Islet of Langerhans (tissue), 1 donor: ENCODE results near the gene RAB17.

Experiments
- FAIRE-seq: peaks from one replicate; lab custom pipeline; 2011; peaks lifted over from hg19 to GRCh38; lab: Jason Lieb, UNC

Gene RAB17

GRCh38 chr2:237558961-237559641 lies 31.4 kb downstream of the RAB17 start:
- FAIRE-seq, result no peak

GRCh38 chr2:237557633-237558015 lies 32.9 kb downstream of the RAB17 start:
- FAIRE-seq, result no peak

- FAIRE-seq, result no peak
Measured at GRCh38 chr2:237556773-237557632, 33.5 kb downstream of the RAB17 start.

- FAIRE-seq, result no peak
Measured at GRCh38 chr2:237555560-237555959, 35.0 kb downstream of the RAB17 start.

- FAIRE-seq, result no peak
Measured at GRCh38 chr2:237553948-237554347, 36.6 kb downstream of the RAB17 start.

GRCh38 chr2:237552908-237553307 lies 37.6 kb downstream of the RAB17 start:
- no peak for FAIRE-seq

GRCh38 chr2:237551071-237551574 lies 39.4 kb downstream of the RAB17 start:
- no peak for FAIRE-seq

- no peak for FAIRE-seq
Measured at GRCh38 chr2:237549643-237550415, 40.7 kb downstream of the RAB17 start.

GRCh38 chr2:237549216-237549615 lies 41.3 kb downstream of the RAB17 start:
- FAIRE-seq, result no peak

GRCh38 chr2:237547841-237548416 lies 42.6 kb downstream of the RAB17 start:
- FAIRE-seq, result no peak

- FAIRE-seq, result no peak
Measured at GRCh38 chr2:237546876-237547395, 43.6 kb downstream of the RAB17 start.

GRCh38 chr2:237546040-237546875 lies 44.3 kb downstream of the RAB17 start:
- no peak for FAIRE-seq

- no peak for FAIRE-seq
Measured at GRCh38 chr2:237542001-237542704, 48.4 kb downstream of the RAB17 start.

GRCh38 chr2:237541243-237541642 lies 49.3 kb downstream of the RAB17 start:
- no peak for FAIRE-seq

- no peak for FAIRE-seq
Measured at GRCh38 chr2:237540823-237541222, 49.7 kb downstream of the RAB17 start.

- FAIRE-seq, result no peak
Measured at GRCh38 chr2:237540223-237540775, 50.2 kb downstream of the RAB17 start.

GRCh38 chr2:237539681-237540080 lies 50.9 kb downstream of the RAB17 start:
- FAIRE-seq, result no peak

- FAIRE-seq, result no peak
Measured at GRCh38 chr2:237538901-237539300, 51.6 kb downstream of the RAB17 start.

- FAIRE-seq, result no peak
Measured at GRCh38 chr2:237538001-237538720, 52.4 kb downstream of the RAB17 start.
